Large intestine (tissue), 3 donors: ENCODE results near the gene C12orf75. TPM values are rescaled to one million over a fixed set of nuclear protein-coding genes. Genes with fewer than 3 reads are reported as not detected.
A peak's percentile ranks its signal among the peaks of the same experiment; 100 is the strongest.

ENCODE experiments used
- DNase-seq, 2 donors: peaks; one replicate each; pipeline versions ENCODE4 v3.0.0 to v3.0.0-alpha.2; 2013
- H3K27ac ChIP-seq: one replicate; pipeline ENCODE4 v1.5.1; 2013; ENCODE audit warnings: low read length
- H3K27me3 ChIP-seq: 2 replicates; pipeline ENCODE4 v1.6.1; 2013; ENCODE audit warnings: low read length; ENCODE audit not compliant: control insufficient read depth, insufficient read depth
- H3K36me3 ChIP-seq: 2 replicates; pipeline ENCODE4 v1.6.1; 2013; ENCODE audit warnings: low read length; ENCODE audit not compliant: control insufficient read depth, insufficient read depth
- H3K4me1 ChIP-seq: one replicate; pipeline ENCODE4 v1.6.1; 2013; ENCODE audit warnings: low read length; ENCODE audit not compliant: control insufficient read depth, insufficient read depth
- H3K4me3 ChIP-seq: one replicate; pipeline ENCODE4 v1.5.1; 2013; ENCODE audit warnings: low read length
- H3K9me3 ChIP-seq: one replicate; pipeline ENCODE4 v1.6.1; 2013; ENCODE audit warnings: mild to moderate bottlenecking, low read depth, low read length, moderate library complexity; ENCODE audit not compliant: control insufficient read depth
- WGBS: methylation state at CpG from one replicate; pipeline ENCODE4 v1.1.5; 2013; ENCODE audit warnings: low lambda C conversion rate; ENCODE audit not compliant: insufficient coverage; 5-methylcytosine and 5-hydroxymethylcytosine counted together
- polyA plus RNA-seq: library from polyadenylated mRNA; unstranded; fragments of 120-200 nt; gene quantifications from one replicate; pipeline ENCODE4 v1.2.1, GENCODE V29; 2013

The C12orf75 gene
- polyA plus RNA-seq, 1 donor: 31.2 TPM

GRCh38 chr12:105365231-105365630 is 34.7 kb downstream of the C12orf75 start:
- no peak for DNase-seq
- Histone ChIP-seq H3K27ac (no peak overlapping the region), H3K4me1 (no peaks in the 10 kb centered on the region), H3K27me3 (no peaks in the 10 kb centered on the region), H3K4me3 (no peak overlapping the region), H3K9me3 (no peaks in the 10 kb centered on the region), H3K36me3 (no peaks in the 10 kb centered on the region)
- WGBS: 100% methylated on average over 1 of the region's 3 CpGs

- Histone ChIP-seq H3K36me3 (no peaks in the 10 kb centered on the region), H3K27me3 (no peaks in the 10 kb centered on the region), H3K4me3 (no peak overlapping the region), H3K27ac (no peak overlapping the region), H3K9me3 (no peaks in the 10 kb centered on the region), H3K4me1 (no peaks in the 10 kb centered on the region)
- WGBS: 100% methylated on average over 2 of the region's 6 CpGs
- no peak for DNase-seq
These were observed 37.7 kb downstream of the C12orf75 start for GRCh38 chr12:105368047-105368646.

DNA sequence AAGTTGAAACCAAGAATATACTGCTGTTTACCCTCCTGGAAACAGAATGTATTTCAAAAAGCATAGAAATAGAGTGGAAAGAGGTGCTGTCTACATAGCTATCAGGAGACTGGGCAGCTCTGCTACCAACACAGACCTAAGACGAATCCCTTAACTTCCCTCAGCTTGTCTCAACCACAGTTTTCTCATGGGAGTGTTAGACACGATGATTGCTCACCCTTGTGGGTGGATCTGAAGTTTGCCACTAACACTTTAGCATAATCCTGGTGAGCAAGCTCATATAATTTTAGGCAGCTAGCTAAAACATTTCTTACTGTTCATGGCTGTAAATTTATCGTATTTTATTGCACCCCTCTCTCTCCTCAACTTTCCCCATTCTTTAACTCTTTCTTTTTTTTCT is 38.5 kb downstream of the C12orf75 start:
- no peaks in the 10 kb centered on the region for H3K27me3 ChIP-seq
- WGBS: 100% methylated on average over 1 of the region's 3 CpGs
- no peak overlapping the region for H3K4me3 ChIP-seq
- DNase-seq: no peak
- H3K27ac ChIP-seq: no peak overlapping the region
- H3K9me3 ChIP-seq: no peaks in the 10 kb centered on the region
- no peaks in the 10 kb centered on the region for H3K36me3 ChIP-seq
- H3K4me1 ChIP-seq: no peaks in the 10 kb centered on the region

DNA sequence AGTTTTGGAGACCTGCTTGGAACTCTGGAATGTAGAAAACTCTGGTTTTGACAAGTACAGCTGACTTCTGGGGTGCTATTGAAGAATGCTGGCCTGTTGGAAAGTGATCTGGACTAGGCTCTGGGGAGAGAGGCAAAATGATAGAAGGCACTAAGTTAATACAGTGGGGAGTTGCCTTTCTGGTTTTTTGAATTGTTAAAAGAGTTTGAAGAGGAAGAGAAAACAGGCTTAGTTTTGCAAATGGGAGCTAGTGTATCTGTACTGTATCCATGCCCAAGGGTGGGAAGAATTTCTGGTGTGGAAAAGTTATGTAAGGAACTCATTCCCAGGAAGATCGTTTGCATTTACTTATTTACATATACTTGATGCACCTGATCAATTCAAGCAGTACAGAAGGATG is 43.8 kb downstream of the C12orf75 start:
- Histone ChIP-seq H3K27me3 (no peaks in the 10 kb centered on the region), H3K4me3 (no peak overlapping the region), H3K36me3 (no peaks in the 10 kb centered on the region), H3K9me3 (no peaks in the 10 kb centered on the region), H3K4me1 (no peaks in the 10 kb centered on the region), H3K27ac (no peak overlapping the region)
- no peak for DNase-seq
- 100% methylated on average over 1 of the region's 1 CpG for WGBS

DNA sequence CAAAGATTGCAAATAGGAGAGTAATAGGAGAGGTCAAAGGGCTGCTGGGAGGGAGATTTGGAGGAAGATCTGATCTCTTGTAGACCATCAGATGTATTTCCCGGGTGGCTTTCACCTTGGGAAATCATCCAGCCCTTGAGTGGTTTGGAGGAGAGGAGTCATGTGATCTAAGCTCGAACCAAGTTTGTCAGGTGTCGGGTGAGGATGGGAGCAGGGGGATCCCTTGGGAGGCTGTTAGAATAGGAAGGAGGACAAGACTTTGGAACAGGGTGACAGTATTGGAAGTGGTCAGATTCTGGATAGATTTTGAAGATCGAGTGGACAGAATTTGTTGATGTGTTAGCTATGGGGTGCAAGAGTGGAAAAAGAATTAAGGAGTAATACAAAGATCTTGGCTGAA is 46.6 kb downstream of the C12orf75 start:
- no peaks in the 10 kb centered on the region for H3K36me3 ChIP-seq
- H3K4me3 ChIP-seq: no peak overlapping the region
- no peaks in the 10 kb centered on the region for H3K9me3 ChIP-seq
- WGBS: 100% methylated on average over 1 of the region's 4 CpGs
- no peaks in the 10 kb centered on the region for H3K27me3 ChIP-seq
- H3K4me1 ChIP-seq: no peaks in the 10 kb centered on the region
- DNase-seq: no peak
- no peak overlapping the region for H3K27ac ChIP-seq

GRCh38 chr12:105378911-105379310 is 48.4 kb downstream of the C12orf75 start:
- Histone ChIP-seq H3K4me3 (no peak overlapping the region), H3K4me1 (no peaks in the 10 kb centered on the region), H3K36me3 (no peaks in the 10 kb centered on the region), H3K27me3 (no peaks in the 10 kb centered on the region), H3K27ac (no peak overlapping the region), H3K9me3 (no peaks in the 10 kb centered on the region)
- WGBS: 80% methylated on average over 2 of the region's 7 CpGs
- no peak for DNase-seq

DNA sequence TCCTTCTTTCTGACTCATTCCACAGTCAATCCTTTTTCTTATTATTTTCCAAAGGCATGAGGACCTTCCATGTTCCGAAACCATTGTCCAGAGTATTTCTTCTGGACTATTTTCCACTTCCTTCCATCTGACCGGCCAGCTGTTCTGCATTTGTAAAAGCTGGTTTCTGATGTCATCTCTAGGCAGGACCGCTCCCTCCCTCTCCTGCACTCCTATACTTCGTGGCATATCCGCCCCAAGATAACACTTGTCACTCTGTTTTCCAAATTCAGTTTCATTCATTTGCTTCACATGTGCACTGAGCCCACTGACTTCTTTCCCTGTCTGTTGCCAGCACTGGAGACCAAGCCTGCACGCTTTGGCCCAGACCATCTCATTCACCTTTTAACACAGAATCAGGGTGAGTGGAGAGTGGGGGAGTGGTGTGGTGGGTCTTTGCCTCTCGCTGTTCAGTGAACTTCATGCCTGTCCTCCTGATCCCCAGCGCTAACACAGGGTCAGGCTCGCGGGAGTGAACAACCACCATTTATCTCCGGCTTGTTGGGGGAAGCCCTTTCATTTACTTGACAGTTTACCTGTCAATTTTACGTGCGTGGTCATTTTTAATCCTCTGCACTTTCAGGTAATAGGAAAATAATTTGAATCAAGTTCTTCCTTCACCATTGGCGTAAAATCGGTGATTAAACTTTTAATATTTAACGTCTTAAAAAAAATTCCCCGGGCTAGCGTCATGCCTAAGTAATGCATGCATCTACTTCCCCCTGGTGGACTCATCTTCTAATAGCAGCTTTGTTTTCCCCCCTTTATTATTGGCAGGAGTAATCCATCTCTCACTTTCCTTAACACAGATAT is 52.5 kb downstream of the C12orf75 start:
- H3K36me3 ChIP-seq: no peaks in the 10 kb centered on the region
- DNase-seq: peak; percentile 48 to 65
- peaks cover 13% of the 10 kb centered on the region for H3K4me1 ChIP-seq
- WGBS: 35% methylated on average over 7 of the region's 18 CpGs
- H3K27ac ChIP-seq: no peak overlapping the region
- no peaks in the 10 kb centered on the region for H3K9me3 ChIP-seq
- peak overlapping the region; percentile 11 for H3K4me3 ChIP-seq
- H3K27me3 ChIP-seq: no peaks in the 10 kb centered on the region

DNA sequence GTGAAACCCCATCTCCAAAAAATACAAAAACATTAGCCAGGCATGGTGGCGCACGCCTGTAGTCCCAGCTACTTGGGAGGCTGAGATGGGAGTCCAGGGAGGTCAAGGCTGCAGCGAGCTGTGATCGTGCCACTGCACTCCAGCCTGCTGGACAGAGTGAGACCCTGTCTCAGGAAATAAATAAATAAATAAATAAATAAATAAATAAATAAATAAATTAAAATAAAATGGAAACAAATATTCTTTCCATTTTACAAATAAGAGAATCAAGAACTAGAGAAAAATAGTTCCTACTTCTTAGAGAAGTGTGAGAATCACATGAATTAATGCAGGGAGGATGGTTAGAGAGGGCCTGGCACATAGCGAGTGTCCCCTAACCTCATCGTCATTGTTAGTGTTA is 53.7 kb downstream of the C12orf75 start:
- Histone ChIP-seq H3K4me1 (peaks cover 13% of the 10 kb centered on the region), H3K27ac (peak overlapping the region; percentile 74), H3K27me3 (no peaks in the 10 kb centered on the region), H3K36me3 (no peaks in the 10 kb centered on the region), H3K4me3 (no peak overlapping the region), H3K9me3 (no peaks in the 10 kb centered on the region)
- WGBS: no CpG with 5 or more reads among the region's 6 CpGs
- DNase-seq: no peak

DNA sequence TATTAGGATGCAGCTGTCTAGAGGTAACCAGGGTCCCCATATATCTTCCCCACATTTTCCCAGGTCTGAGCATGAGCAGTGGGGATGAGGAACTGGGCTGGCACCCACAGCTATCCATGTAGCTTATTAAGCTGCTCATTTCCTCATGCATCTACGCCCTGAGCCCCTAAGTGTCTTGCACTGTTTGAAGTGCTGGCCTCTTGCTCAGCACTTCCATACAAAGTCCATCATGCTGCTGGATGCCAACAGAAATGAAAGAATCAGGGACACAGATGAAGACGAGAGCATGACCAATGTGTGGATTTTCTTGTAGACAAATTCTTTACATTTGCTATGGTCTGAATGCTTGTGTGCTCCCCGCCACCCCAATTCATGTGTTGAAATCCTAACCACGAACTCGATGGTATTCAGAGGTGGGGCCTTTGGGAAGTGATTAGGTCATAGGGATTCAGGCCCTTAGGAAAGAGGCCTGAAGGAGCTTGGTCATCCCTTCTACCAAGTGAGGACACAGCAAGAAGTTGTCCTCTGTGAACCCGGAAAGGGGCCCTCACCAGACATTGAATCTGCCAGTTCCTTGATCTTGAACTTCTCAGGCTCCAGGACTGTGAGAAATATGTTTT is 54.5 kb downstream of the C12orf75 start:
- Histone ChIP-seq H3K4me3 (no peak overlapping the region), H3K9me3 (no peaks in the 10 kb centered on the region), H3K27ac (peak overlapping the region; percentile 74), H3K27me3 (no peaks in the 10 kb centered on the region), H3K36me3 (no peaks in the 10 kb centered on the region), H3K4me1 (peaks cover 13% of the 10 kb centered on the region)
- DNase-seq: peak; percentile 66 to 72
- WGBS: no CpG with 5 or more reads among the region's 6 CpGs

DNA sequence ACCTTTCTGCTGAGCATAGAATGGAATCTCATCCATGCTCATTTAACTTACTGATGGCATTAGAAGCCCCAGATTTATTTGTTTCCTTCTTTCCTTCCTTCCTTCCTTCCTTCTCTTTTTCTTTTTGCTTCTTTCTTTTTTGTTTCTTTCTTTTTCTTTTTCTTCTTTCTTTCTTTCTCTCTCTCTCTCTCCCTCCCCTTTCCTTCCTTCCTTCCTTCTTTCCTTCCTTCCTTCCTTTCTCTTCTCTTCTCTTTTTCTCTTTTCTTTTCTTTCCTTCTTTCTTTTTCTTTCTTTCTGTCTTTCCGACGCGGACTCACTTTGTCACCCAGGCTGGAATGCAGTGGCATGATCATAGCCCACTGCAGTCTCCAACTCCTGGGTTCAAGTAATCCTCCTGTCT is 55.9 kb downstream of the C12orf75 start:
- WGBS: 100% methylated on average over 3 of the region's 3 CpGs
- peaks cover 13% of the 10 kb centered on the region for H3K4me1 ChIP-seq
- no peaks in the 10 kb centered on the region for H3K36me3 ChIP-seq
- no peak overlapping the region for H3K27ac ChIP-seq
- no peak for DNase-seq
- no peaks in the 10 kb centered on the region for H3K9me3 ChIP-seq
- no peak overlapping the region for H3K4me3 ChIP-seq
- H3K27me3 ChIP-seq: no peaks in the 10 kb centered on the region
